Measurements from ENCODE around the gene SUPT7L.

- TF ChIP-seq, protein P1, sequence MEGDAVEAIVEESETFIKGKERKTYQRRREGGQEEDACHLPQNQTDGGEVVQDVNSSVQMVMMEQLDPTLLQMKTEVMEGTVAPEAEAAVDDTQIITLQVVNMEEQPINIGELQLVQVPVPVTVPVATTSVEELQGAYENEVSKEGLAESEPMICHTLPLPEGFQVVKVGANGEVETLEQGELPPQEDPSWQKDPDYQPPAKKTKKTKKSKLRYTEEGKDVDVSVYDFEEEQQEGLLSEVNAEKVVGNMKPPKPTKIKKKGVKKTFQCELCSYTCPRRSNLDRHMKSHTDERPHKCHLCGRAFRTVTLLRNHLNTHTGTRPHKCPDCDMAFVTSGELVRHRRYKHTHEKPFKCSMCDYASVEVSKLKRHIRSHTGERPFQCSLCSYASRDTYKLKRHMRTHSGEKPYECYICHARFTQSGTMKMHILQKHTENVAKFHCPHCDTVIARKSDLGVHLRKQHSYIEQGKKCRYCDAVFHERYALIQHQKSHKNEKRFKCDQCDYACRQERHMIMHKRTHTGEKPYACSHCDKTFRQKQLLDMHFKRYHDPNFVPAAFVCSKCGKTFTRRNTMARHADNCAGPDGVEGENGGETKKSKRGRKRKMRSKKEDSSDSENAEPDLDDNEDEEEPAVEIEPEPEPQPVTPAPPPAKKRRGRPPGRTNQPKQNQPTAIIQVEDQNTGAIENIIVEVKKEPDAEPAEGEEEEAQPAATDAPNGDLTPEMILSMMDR (IDR thresholded peaks at IDR 0.05; ENCODE audit: low read depth, low read length) = no peak
- no peak for TF ChIP-seq EZH2phosphoT487 (IDR thresholded peaks at IDR 0.05; ENCODE audit: low read depth)
Measured at GRCh38 chr2:27651056-27651455, 12.4 kb downstream of the SUPT7L start.
